Measurements from ENCODE around the gene COG2. TPM values are rescaled to one million over a fixed set of nuclear protein-coding genes. Genes with fewer than 3 reads are reported as not detected.

COG2 gene
- total and polyA plus RNA-seq, 2 of the 13 experiments (the other 11 are each of a cell fraction or from before 2014, with no cell fraction given): 16.8 to 36.3 TPM

GRCh38 chr1:230713915-230714764 lies 71.9 kb downstream of the COG2 start, which contains the start of gene AGT (continued):
- TF ChIP-seq, protein P1, sequence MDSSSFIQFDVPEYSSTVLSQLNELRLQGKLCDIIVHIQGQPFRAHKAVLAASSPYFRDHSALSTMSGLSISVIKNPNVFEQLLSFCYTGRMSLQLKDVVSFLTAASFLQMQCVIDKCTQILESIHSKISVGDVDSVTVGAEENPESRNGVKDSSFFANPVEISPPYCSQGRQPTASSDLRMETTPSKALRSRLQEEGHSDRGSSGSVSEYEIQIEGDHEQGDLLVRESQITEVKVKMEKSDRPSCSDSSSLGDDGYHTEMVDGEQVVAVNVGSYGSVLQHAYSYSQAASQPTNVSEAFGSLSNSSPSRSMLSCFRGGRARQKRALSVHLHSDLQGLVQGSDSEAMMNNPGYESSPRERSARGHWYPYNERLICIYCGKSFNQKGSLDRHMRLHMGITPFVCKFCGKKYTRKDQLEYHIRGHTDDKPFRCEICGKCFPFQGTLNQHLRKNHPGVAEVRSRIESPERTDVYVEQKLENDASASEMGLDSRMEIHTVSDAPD (CRISPR knock-in tag; IDR thresholded peaks at IDR 0.05): no peak; the same call in 1 of the 2 replicates
- TF ChIP-seq SAFB2 (CRISPR knock-in tag; IDR thresholded peaks at IDR 0.05; ENCODE audit: borderline replicate concordance, low read depth): no peak; the same call in 1 of the 2 replicates
- 0 out of 2 replicates have a peak, but pooled peaks have one; percentile 44 for TF ChIP-seq AFF4 (CRISPR knock-in tag; IDR thresholded peaks at IDR 0.05)
- peak; percentile 59 for TF ChIP-seq ATF7-NPFF (CRISPR knock-in tag; IDR thresholded peaks at IDR 0.05; ENCODE audit: low read depth)
- peak; percentile 65 for TF ChIP-seq ZBTB33 (CRISPR knock-in tag; IDR thresholded peaks at IDR 0.05)
- no peak; the same call in 1 of the 2 replicates for TF ChIP-seq HCFC1 (IDR thresholded peaks at IDR 0.05; ENCODE audit: low read depth, low read length)
- no peak for TF ChIP-seq MAFK (conservative IDR thresholded peaks at IDR 0.05 in 1 of 2, IDR thresholded peaks at IDR 0.05 in 1 of 2; ENCODE audit: low read length in 2 of 2)
- TF ChIP-seq ZNF678 (CRISPR knock-in tag; IDR thresholded peaks at IDR 0.05): 0 out of 2 replicates have a peak, but pooled peaks have one; percentile 74
- TF ChIP-seq PHB2 (IDR thresholded peaks at IDR 0.05; ENCODE audit: partially characterized antibody): no peak
- TF ChIP-seq ZNF34 (CRISPR knock-in tag; IDR thresholded peaks at IDR 0.05; ENCODE audit: borderline replicate concordance): no peak; the same call in 1 of the 2 replicates
- TF ChIP-seq, protein P2, sequence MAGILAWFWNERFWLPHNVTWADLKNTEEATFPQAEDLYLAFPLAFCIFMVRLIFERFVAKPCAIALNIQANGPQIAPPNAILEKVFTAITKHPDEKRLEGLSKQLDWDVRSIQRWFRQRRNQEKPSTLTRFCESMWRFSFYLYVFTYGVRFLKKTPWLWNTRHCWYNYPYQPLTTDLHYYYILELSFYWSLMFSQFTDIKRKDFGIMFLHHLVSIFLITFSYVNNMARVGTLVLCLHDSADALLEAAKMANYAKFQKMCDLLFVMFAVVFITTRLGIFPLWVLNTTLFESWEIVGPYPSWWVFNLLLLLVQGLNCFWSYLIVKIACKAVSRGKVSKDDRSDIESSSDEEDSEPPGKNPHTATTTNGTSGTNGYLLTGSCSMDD (CRISPR knock-in tag; IDR thresholded peaks at IDR 0.05): no peak
- TF ChIP-seq SKI (IDR thresholded peaks at IDR 0.05; ENCODE audit: partially characterized antibody): peak; percentile 89
- TF ChIP-seq ARID2 (CRISPR knock-in tag; IDR thresholded peaks at IDR 0.05; ENCODE audit: borderline replicate concordance): no peak; the same call in 1 of the 2 replicates
- TF ChIP-seq MLXIP (CRISPR knock-in tag; IDR thresholded peaks at IDR 0.05; ENCODE audit: borderline replicate concordance): 0 out of 2 replicates have a peak, but pooled peaks have one; percentile 24
